PC-3 (cell line): ENCODE data around the gene SYNE1. TPM values are rescaled to one million over a fixed set of nuclear protein-coding genes. Genes with fewer than 3 reads are reported as not detected.

Experiments used
- ATAC-seq: fragments of 200-7000 bp; cut with Tn5 transposase; 2 replicates; pipeline ENCODE4 v1.9.1; 2020; ENCODE audit warnings: mild to moderate bottlenecking, moderate library complexity
- BruUV-seq: library from RNA; stranded (reverse); fragments of 400-500 nt; replicated peaks from 2 replicates; lab custom pipeline; 2021; lab: Mats Ljungman, UMichigan
- CTCF ChIA-PET: fragments of 300-600 bp; sonication (Branson Sonifier 250); formaldehyde crosslinking; loops from one replicate; lab custom pipeline; 2022; ENCODE audit warnings: antibody characterized with exemption; lab: Charles Lee
- POLR2A ChIA-PET: fragments of 300-600 bp; sonication (Branson Sonifier 250); formaldehyde crosslinking; loops from one replicate; lab custom pipeline; 2022; ENCODE audit warnings: antibody characterized with exemption; ENCODE audit not compliant: unreplicated experiment; lab: Charles Lee
- DNase-seq: peaks from one replicate; pipeline ENCODE4 v3.0.0-alpha.2; 2015
- H2AFZ ChIP-seq: fragments of 300-600 bp; sonication (generic); 2 replicates; pipeline ENCODE4 v1.6.0; 2016; ENCODE audit warnings: antibody characterized with exemption, low read length
- H3F3A ChIP-seq: fragments of 300-600 bp; sonication (generic); one replicate; pipeline ENCODE4 v1.6.0; 2017; ENCODE audit warnings: antibody characterized with exemption, low read length, control low read depth, mild to moderate bottlenecking; ENCODE audit not compliant: unreplicated experiment
- H3K27ac ChIP-seq: fragments of 300-600 bp; sonication (generic); 2 replicates; pipeline ENCODE4 v1.5.1; 2016; ENCODE audit warnings: mild to moderate bottlenecking, low read length
- H3K27me3 ChIP-seq: fragments of 300-600 bp; sonication (generic); 2 replicates; pipeline ENCODE4 v1.6.1; 2016; ENCODE audit warnings: low read length, mixed read lengths
- H3K36me3 ChIP-seq: fragments of 300-600 bp; sonication (generic); 2 replicates; pipeline ENCODE4 v1.6.1; 2016; ENCODE audit warnings: low read depth, mixed run types, low read length, mixed read lengths
- H3K4me1 ChIP-seq: fragments of 300-600 bp; sonication (generic); 2 replicates; pipeline ENCODE4 v1.5.1; 2016; ENCODE audit warnings: low read length; ENCODE audit not compliant: insufficient read depth
- H3K4me2 ChIP-seq: fragments of 300-600 bp; sonication (generic); 2 replicates; pipeline ENCODE4 v1.6.0; 2016; ENCODE audit warnings: low read length
- H3K4me3 ChIP-seq: fragments of 300-600 bp; sonication (generic); 2 replicates; pipeline ENCODE4 v1.5.1; 2016; ENCODE audit warnings: mild to moderate bottlenecking, low read length, mixed read lengths
- H3K79me2 ChIP-seq: fragments of 300-600 bp; sonication (generic); 2 replicates; pipeline ENCODE4 v1.6.1; 2017; ENCODE audit warnings: low read length, mixed read lengths
- H3K9ac ChIP-seq: fragments of 300-600 bp; sonication (generic); 2 replicates; pipeline ENCODE4 v1.6.0; 2016; ENCODE audit warnings: mild to moderate bottlenecking, low read length
- H3K9me2 ChIP-seq: fragments of 300-600 bp; sonication (generic); replicated peaks from 2 replicates; pipeline ENCODE4 v1.6.1; 2016; ENCODE audit warnings: mixed run types, low read length, mixed read lengths
- H3K9me3 ChIP-seq: fragments of 300-600 bp; sonication (generic); 2 replicates; pipeline ENCODE4 v1.6.1; 2016; ENCODE audit warnings: low read length, mixed read lengths
- H4K20me1 ChIP-seq: fragments of 300-600 bp; sonication (generic); 2 replicates; pipeline ENCODE4 v1.6.1; 2016; ENCODE audit warnings: low read length, mixed read lengths
- EZH2 ChIP-seq: fragments of 300-600 bp; sonication (generic); IDR thresholded peaks from one replicate; pipeline ENCODE4 v1.6.1; 2017; ENCODE audit warnings: antibody characterized with exemption, mild to moderate bottlenecking, low read length; ENCODE audit not compliant: unreplicated experiment
- EZH2phosphoT487 ChIP-seq: fragments of 300-600 bp; sonication (generic); IDR thresholded peaks from 2 replicates; pipeline ENCODE4 v1.6.1; 2018; ENCODE audit warnings: mild to moderate bottlenecking, antibody characterized with exemption, low read length, borderline replicate concordance
- intact Hi-C: fragments of 100-400 bp; cut with micrococcal nuclease; formaldehyde crosslinking; loops from 2 replicates; pipeline ENCODE4 v1.9.0; 2023
- total RNA-seq: library from RNA; depleted of rRNA; stranded (reverse); fragments of >200 nt; gene quantifications from 2 replicates; pipeline ENCODE4 v1.2.3, GENCODE V29; 2014
- TF ChIP-seq, protein P1 (sequence below): fragments of 300-600 bp; sonication (generic); conservative IDR thresholded peaks from 2 replicates; pipeline ENCODE4 v1.5.1; 2017; ENCODE audit warnings: antibody characterized with exemption, low read depth, mild to moderate bottlenecking, low read length

SYNE1 gene
- total RNA-seq, 1 experiment from 2014 or later, result 16.7 TPM

GRCh38 chr6:152356662-152357061, 280.5 kb downstream of the SYNE1 start:
- Histone ChIP-seq H3F3A (no peaks in the 10 kb centered on the region), H3K36me3 (no peaks in the 10 kb centered on the region), H3K79me2 (no peaks in the 10 kb centered on the region), H2AFZ (no peak overlapping the region), H4K20me1 (no peaks in the 10 kb centered on the region), H3K9me3 (no peaks in the 10 kb centered on the region), H3K4me1 (0 out of 2 replicates have a peak, but pooled peaks cover 10% of the 10 kb centered on the region), H3K9ac (no peak overlapping the region), H3K4me2 (no peak overlapping the region), H3K27ac (no peak overlapping the region), H3K27me3 (no peaks in the 10 kb centered on the region), H3K4me3 (no peak overlapping the region), H3K9me2 (no peaks in the 10 kb centered on the region)
- POLR2A ChIA-PET, result interaction anchor here (0.7 kb wide), 1 partner anchor 675 kb away, joined by 3 read pairs; no protein-coding TSS in a partner anchor
- CTCF ChIA-PET, result interaction anchor here (0.6 kb wide), 2 partner anchors 83 to 115 kb away, joined by 3 read pairs; no protein-coding TSS in a partner anchor
- peak; percentile 62 for DNase-seq
- no TSS peak for BruUV-seq
- intact Hi-C loops, result loop anchor here (1.0 to 5.0 kb wide), 2 partner anchors 54 to 679 kb away; no protein-coding TSS in a partner anchor
- no peak for TF ChIP-seq EZH2
- TF ChIP-seq, protein P1, sequence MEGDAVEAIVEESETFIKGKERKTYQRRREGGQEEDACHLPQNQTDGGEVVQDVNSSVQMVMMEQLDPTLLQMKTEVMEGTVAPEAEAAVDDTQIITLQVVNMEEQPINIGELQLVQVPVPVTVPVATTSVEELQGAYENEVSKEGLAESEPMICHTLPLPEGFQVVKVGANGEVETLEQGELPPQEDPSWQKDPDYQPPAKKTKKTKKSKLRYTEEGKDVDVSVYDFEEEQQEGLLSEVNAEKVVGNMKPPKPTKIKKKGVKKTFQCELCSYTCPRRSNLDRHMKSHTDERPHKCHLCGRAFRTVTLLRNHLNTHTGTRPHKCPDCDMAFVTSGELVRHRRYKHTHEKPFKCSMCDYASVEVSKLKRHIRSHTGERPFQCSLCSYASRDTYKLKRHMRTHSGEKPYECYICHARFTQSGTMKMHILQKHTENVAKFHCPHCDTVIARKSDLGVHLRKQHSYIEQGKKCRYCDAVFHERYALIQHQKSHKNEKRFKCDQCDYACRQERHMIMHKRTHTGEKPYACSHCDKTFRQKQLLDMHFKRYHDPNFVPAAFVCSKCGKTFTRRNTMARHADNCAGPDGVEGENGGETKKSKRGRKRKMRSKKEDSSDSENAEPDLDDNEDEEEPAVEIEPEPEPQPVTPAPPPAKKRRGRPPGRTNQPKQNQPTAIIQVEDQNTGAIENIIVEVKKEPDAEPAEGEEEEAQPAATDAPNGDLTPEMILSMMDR, result peak; percentile 67
- ATAC-seq, result peak; percentile 67

- Histone ChIP-seq H3K79me2 (no peaks in the 10 kb centered on the region), H3K9me3 (no peaks in the 10 kb centered on the region), H4K20me1 (no peaks in the 10 kb centered on the region), H3K27ac (no peak overlapping the region), H2AFZ (no peak overlapping the region), H3K4me2 (no peak overlapping the region), H3K9ac (no peak overlapping the region), H3K9me2 (no peaks in the 10 kb centered on the region), H3K4me1 (0 out of 2 replicates have a peak, but pooled peaks cover 10% of the 10 kb centered on the region), H3K27me3 (no peaks in the 10 kb centered on the region), H3F3A (no peaks in the 10 kb centered on the region), H3K4me3 (no peak overlapping the region), H3K36me3 (no peaks in the 10 kb centered on the region)
- ChIA-PET CTCF (no interaction called here), POLR2A (no interaction called here)
- ATAC-seq (no peak), DNase-seq (peak; percentile 63)
- TF ChIP-seq EZH2, result no peak
- TF ChIP-seq, protein P1, result no peak
- no peak for TF ChIP-seq EZH2phosphoT487
- BruUV-seq, result no TSS peak
- intact Hi-C loops, result loop anchor here (1.0 to 5.0 kb wide), 2 partner anchors 54 to 679 kb away; no protein-coding TSS in a partner anchor
Measured at GRCh38 chr6:152356016-152356415, 281.1 kb downstream of the SYNE1 start.

DNA sequence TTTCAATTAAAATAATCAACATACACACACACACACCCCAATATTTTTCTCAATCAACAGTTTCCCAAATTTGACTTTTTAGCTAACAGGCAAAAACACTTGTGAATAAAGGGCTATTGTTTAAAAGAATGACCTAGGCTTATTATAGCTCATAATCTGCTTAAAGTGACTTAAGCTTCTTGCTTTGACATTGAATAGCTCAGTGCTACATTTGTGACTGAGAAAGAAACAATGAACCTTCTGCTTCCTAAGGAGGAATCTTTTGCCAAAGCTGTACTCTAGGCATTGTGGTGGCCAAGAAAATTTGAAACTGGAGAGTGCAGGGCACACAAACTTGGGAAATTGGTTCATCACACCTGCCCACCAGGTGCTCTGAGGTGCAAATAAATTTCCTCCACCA, 282.0 kb downstream of the SYNE1 start:
- Histone ChIP-seq H3K27ac (no peak overlapping the region), H3K9ac (no peak overlapping the region), H3K4me1 (0 out of 2 replicates have a peak, but pooled peaks cover 10% of the 10 kb centered on the region), H2AFZ (no peak overlapping the region), H3K27me3 (no peaks in the 10 kb centered on the region), H3K79me2 (no peaks in the 10 kb centered on the region), H3K36me3 (no peaks in the 10 kb centered on the region), H3K4me3 (no peak overlapping the region), H4K20me1 (no peaks in the 10 kb centered on the region), H3K4me2 (no peak overlapping the region), H3K9me2 (no peaks in the 10 kb centered on the region), H3K9me3 (no peaks in the 10 kb centered on the region), H3F3A (no peaks in the 10 kb centered on the region)
- POLR2A ChIA-PET, result no interaction called here
- intact Hi-C loops, result loop anchor here (5.0 kb wide), 1 partner anchor 678 kb away; no protein-coding TSS in a partner anchor
- no TSS peak for BruUV-seq
- TF ChIP-seq EZH2phosphoT487, result no peak
- CTCF ChIA-PET, result no interaction called here
- ATAC-seq (no peak), DNase-seq (no peak)
